HUES64 (cell line): ENCODE measurements around the gene IRF3.
"Not testable (repeated sequence)": the region's sequence is repeated elsewhere in the genome, so short reads cannot be mapped to it uniquely, and the experiment has no call there.

Experiments used
- H3K27ac ChIP-seq: 2 replicates; pipeline ENCODE4 v1.7.0; 2013; ENCODE audit warnings: low read depth, low read length, inconsistent platforms
- H3K27me3 ChIP-seq: 2 replicates; pipeline ENCODE4 v1.6.1; 2013; ENCODE audit warnings: mild to moderate bottlenecking, low read length; ENCODE audit not compliant: insufficient read depth
- H3K36me3 ChIP-seq: 2 replicates; pipeline ENCODE4 v1.6.1; 2013; ENCODE audit warnings: mild to moderate bottlenecking, low read length; ENCODE audit not compliant: insufficient read depth
- H3K4me1 ChIP-seq: 2 replicates; pipeline ENCODE4 v1.6.1; 2013; ENCODE audit warnings: mild to moderate bottlenecking, low read length, moderate library complexity; ENCODE audit not compliant: insufficient read depth
- H3K4me3 ChIP-seq: 2 replicates; pipeline ENCODE4 v1.5.1; 2013; ENCODE audit warnings: mild to moderate bottlenecking, low read length, moderate library complexity
- H3K9ac ChIP-seq: 2 replicates; pipeline ENCODE4 v1.6.1; 2013; ENCODE audit warnings: mild to moderate bottlenecking, low read depth, low read length
- H3K9me3 ChIP-seq: 2 replicates; pipeline ENCODE4 v1.6.1; 2013; ENCODE audit warnings: low read depth, low read length; ENCODE audit not compliant: insufficient read depth
- WGBS: fragments of 150-250, 120-280 bp; methylation state at CpG from one replicate; pipeline ENCODE4 v1.1.7; 2013; ENCODE audit warnings: missing lambda C conversion rate; 5-methylcytosine and 5-hydroxymethylcytosine counted together

IRF3 gene

GRCh38 chr19:49641688-49642491, 23.8 kb downstream of the IRF3 start, which contains the start of gene SCAF1:
TSS of gene SCAF1 (plus strand) at chr19:49642209. CDS start at chr19:49645027, 2,818 bp downstream.
- H3K9me3 ChIP-seq = no peaks in the 10 kb centered on the region
- peak within 1 kb of the TSS; percentile 76 for H3K4me3 ChIP-seq

GRCh38 chr19:49640113-49640898, 25.4 kb downstream of the IRF3 start, which contains the start of gene RRAS:
TSS of gene RRAS (minus strand) at chr19:49640143. CDS start at chr19:49640098, 45 bp downstream.
- H3K4me1 ChIP-seq = peaks cover 13% of the 10 kb centered on the region
- no peaks in the 10 kb centered on the region for H3K27me3 ChIP-seq
- peak within 1 kb of the TSS; percentile 96 for H3K9ac ChIP-seq
- H3K4me3 ChIP-seq = peak within 1 kb of the TSS; percentile 68
- H3K27ac ChIP-seq = peak within 1 kb of the TSS; percentile 98
- WGBS = under 1% methylated on average over 51 of the region's 51 CpGs
- H3K9me3 ChIP-seq = no peaks in the 10 kb centered on the region
- peaks cover 7% of the 10 kb centered on the region; the same call in 1 of the 2 replicates for H3K36me3 ChIP-seq

More at GRCh38 chr19:49641688-49642491, 23.8 kb downstream of the IRF3 start, which contains the start of gene SCAF1:
- H3K27ac ChIP-seq = peak within 1 kb of the TSS; percentile 98
- H3K9ac ChIP-seq = peak within 1 kb of the TSS; percentile 96
- no peaks in the 10 kb centered on the region for H3K27me3 ChIP-seq
- WGBS = under 1% methylated on average over 87 of the region's 87 CpGs
- peaks cover 21% of the 10 kb centered on the region for H3K36me3 ChIP-seq
- H3K4me1 ChIP-seq = peaks cover 13% of the 10 kb centered on the region

- H3K4me3 ChIP-seq = peak overlapping the region; percentile 58
- H3K4me1 ChIP-seq = peaks cover 13% of the 10 kb centered on the region
- H3K9ac ChIP-seq = no peak overlapping the region
- H3K36me3 ChIP-seq = no peaks in the 10 kb centered on the region
- H3K27ac ChIP-seq = no peak overlapping the region
- no peaks in the 10 kb centered on the region for H3K9me3 ChIP-seq
- WGBS = 5% methylated on average over 31 of the region's 31 CpGs
- no peaks in the 10 kb centered on the region for H3K27me3 ChIP-seq
Measured at GRCh38 chr19:49639401-49640112, 26.1 kb downstream of the IRF3 start.

- WGBS = 8% methylated on average over 18 of the region's 19 CpGs
- H3K36me3 ChIP-seq = no peaks in the 10 kb centered on the region
- peak overlapping the region; percentile 58; the same call in 1 of the 2 replicates for H3K27ac ChIP-seq
- H3K4me3 ChIP-seq = peak overlapping the region; percentile 45
- H3K9me3 ChIP-seq = no peaks in the 10 kb centered on the region
- H3K4me1 ChIP-seq = peaks cover 9% of the 10 kb centered on the region
- H3K9ac ChIP-seq = no peak overlapping the region
- H3K27me3 ChIP-seq = no peaks in the 10 kb centered on the region
Measured at GRCh38 chr19:49637821-49638738, 27.6 kb downstream of the IRF3 start.

GRCh38 chr19:49636233-49636932, 29.3 kb downstream of the IRF3 start:
- Histone ChIP-seq H3K27ac (no peak overlapping the region), H3K27me3 (no peaks in the 10 kb centered on the region), H3K4me1 (peaks cover 5% of the 10 kb centered on the region; the same call in 1 of the 2 replicates), H3K36me3 (no peaks in the 10 kb centered on the region), H3K9me3 (no peaks in the 10 kb centered on the region), H3K4me3 (no peak overlapping the region), H3K9ac (no peak overlapping the region)
- 82% methylated on average over 30 of the region's 30 CpGs for WGBS

- Histone ChIP-seq H3K27ac (no peak overlapping the region), H3K4me3 (no peak overlapping the region), H3K27me3 (no peaks in the 10 kb centered on the region), H3K36me3 (no peaks in the 10 kb centered on the region), H3K4me1 (peaks cover 5% of the 10 kb centered on the region; the same call in 1 of the 2 replicates), H3K9ac (no peak overlapping the region), H3K9me3 (no peaks in the 10 kb centered on the region)
- 64% methylated on average over 24 of the region's 24 CpGs for WGBS
Measured at GRCh38 chr19:49635530-49636232, 30.0 kb downstream of the IRF3 start.

- H3K9ac ChIP-seq, H3K9me3 ChIP-seq, H3K36me3 ChIP-seq, H3K4me1 ChIP-seq, H3K4me3 ChIP-seq, H3K27ac ChIP-seq, H3K27me3 ChIP-seq: not testable (repeated sequence)
- 89% methylated on average over 9 of the region's 9 CpGs for WGBS
Measured at GRCh38 chr19:49633273-49633672, 32.4 kb downstream of the IRF3 start.

- no peaks in the 10 kb centered on the region for H3K9me3 ChIP-seq
- no peak overlapping the region for H3K27ac ChIP-seq
- H3K4me3 ChIP-seq = no peak overlapping the region
- peaks cover 8% of the 10 kb centered on the region for H3K36me3 ChIP-seq
- H3K9ac ChIP-seq = no peak overlapping the region
- no peaks in the 10 kb centered on the region for H3K4me1 ChIP-seq
- WGBS = 98% methylated on average over 5 of the region's 5 CpGs
- H3K27me3 ChIP-seq = no peaks in the 10 kb centered on the region
Measured at GRCh38 chr19:49632576-49632975, 33.1 kb downstream of the IRF3 start.

- Histone ChIP-seq H3K9me3 (no peaks in the 10 kb centered on the region), H3K36me3 (peaks cover 14% of the 10 kb centered on the region), H3K27ac (no peak overlapping the region), H3K4me1 (no peaks in the 10 kb centered on the region), H3K4me3 (no peak overlapping the region), H3K9ac (no peak overlapping the region), H3K27me3 (no peaks in the 10 kb centered on the region)
- WGBS = 94% methylated on average over 19 of the region's 19 CpGs
Measured at GRCh38 chr19:49631610-49632192, 34.0 kb downstream of the IRF3 start.
